Body of pancreas (tissue), 4 donors: ENCODE measurements around the gene TBRG1. TPM values are rescaled to one million over a fixed set of nuclear protein-coding genes. Genes with fewer than 3 reads are reported as not detected.

ENCODE experiments used
- ATAC-seq: fragments of 150-250 bp; one replicate; pipeline ENCODE4 v1.9.1; 2016
- DNase-seq, 4 donors: peaks; one replicate each; pipeline ENCODE4 v3.0.0-alpha.2; 2019
- H3K27ac ChIP-seq, 4 donors: fragments of 200-600 bp; sonication (generic); 1 replicate in 3 of 4; 2 replicates in 1 of 4; pipeline versions ENCODE4 v1.5.1 to v1.6.1; 2016 to 2019; ENCODE audit warnings: mild to moderate bottlenecking in 1 of 4, mixed read lengths in 1 of 4, moderate library complexity in 1 of 4
- H3K27me3 ChIP-seq, 2 donors: fragments of 200-600 bp; sonication (generic); one replicate each; pipeline ENCODE4 v1.6.0; 2016; ENCODE audit warnings: mild to moderate bottlenecking in 1 of 2
- H3K36me3 ChIP-seq, 2 donors: fragments of 200-600 bp; sonication (generic); replicated peaks in 1 of 2; 2 replicates each; pipeline ENCODE4 v1.5.1; 2016; ENCODE audit warnings: low read depth in 2 of 2; ENCODE audit not compliant: insufficient read depth in 1 of 2
- H3K4me1 ChIP-seq: fragments of 200-600 bp; sonication (generic); one replicate; pipeline ENCODE4 v1.6.0; 2016
- H3K4me3 ChIP-seq, 2 donors: fragments of 200-600 bp; sonication (generic); 1 replicate in 1 of 2; 2 replicates in 1 of 2; pipeline ENCODE4 v1.5.1; 2016 to 2019
- H3K9me3 ChIP-seq, 3 donors: fragments of 200-600 bp; sonication (generic); 1 replicate in 2 of 3; 2 replicates in 1 of 3; pipeline ENCODE4 v1.5.1; 2016
- POLR2A ChIP-seq, 3 donors: fragments of 450-650 bp; IDR thresholded peaks; one replicate each; pipeline ENCODE4 v1.6.1; 2016; ENCODE audit warnings: antibody characterized with exemption in 3 of 3, mild to moderate bottlenecking in 2 of 3
- WGBS, 2 donors: methylation state at CpG; one replicate each; pipeline ENCODE4 v1.1.5; 2017; 5-methylcytosine and 5-hydroxymethylcytosine counted together
- intact Hi-C: fragments of 100-400 bp; cut with DNase I; formaldehyde crosslinking; loops from one replicate; pipeline ENCODE4 v1.15.1; 2023
- small RNA-seq: library from RNA; depleted of rRNA; stranded (forward); fragments of <200 nt; gene quantifications from one replicate; pipeline ENCODE3, GENCODE V24; 2016
- total RNA-seq, 2 donors: library from RNA; depleted of rRNA; stranded (reverse); fragments of >200 nt; gene quantifications; one replicate each; pipeline ENCODE4 v1.1.0, GENCODE V29; 2016
- TF ChIP-seq, protein P1 (sequence below), 7 experiments: fragments of 450-650 bp in 4 of 7; fragments of 200-600 bp in 3 of 7; sonication (generic) in 3 of 7; IDR thresholded peaks; one replicate each; pipeline ENCODE4 v1.5.1; 2016 to 2019; ENCODE audit warnings: antibody characterized with exemption in 7 of 7

The TBRG1 gene
- total RNA-seq, 2 donors from 2014 or later: 18.9 to 23.4 TPM

DNA sequence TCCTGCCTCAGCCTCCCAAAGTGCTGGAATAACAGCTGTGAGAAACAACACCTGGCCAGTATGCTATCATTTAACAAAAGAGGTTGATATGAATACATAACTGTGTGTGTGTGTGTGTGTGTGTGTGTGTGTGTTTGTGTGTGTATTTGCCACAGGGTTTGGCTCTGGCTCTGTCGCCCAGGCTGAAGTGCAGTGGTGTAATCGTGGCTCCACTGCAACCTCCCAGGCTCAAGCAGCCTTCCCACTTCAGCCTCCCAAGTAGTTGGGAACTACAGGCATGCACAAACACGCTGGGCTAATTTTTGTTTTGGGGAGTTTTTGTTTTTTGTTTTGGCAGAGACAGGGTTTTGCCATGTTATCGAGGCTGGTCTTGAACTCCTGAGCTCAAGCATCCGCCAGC is 55.8 kb downstream of the TBRG1 start:
- Histone ChIP-seq H3K36me3 (no peaks in the 10 kb centered on the region), H3K9me3 (no peaks in the 10 kb centered on the region), H3K27ac (no peak overlapping the region), H3K4me3 (no peak overlapping the region), H3K4me1 (peaks cover 5% of the 10 kb centered on the region), H3K27me3 (no peaks in the 10 kb centered on the region)
- TF ChIP-seq, protein P1, sequence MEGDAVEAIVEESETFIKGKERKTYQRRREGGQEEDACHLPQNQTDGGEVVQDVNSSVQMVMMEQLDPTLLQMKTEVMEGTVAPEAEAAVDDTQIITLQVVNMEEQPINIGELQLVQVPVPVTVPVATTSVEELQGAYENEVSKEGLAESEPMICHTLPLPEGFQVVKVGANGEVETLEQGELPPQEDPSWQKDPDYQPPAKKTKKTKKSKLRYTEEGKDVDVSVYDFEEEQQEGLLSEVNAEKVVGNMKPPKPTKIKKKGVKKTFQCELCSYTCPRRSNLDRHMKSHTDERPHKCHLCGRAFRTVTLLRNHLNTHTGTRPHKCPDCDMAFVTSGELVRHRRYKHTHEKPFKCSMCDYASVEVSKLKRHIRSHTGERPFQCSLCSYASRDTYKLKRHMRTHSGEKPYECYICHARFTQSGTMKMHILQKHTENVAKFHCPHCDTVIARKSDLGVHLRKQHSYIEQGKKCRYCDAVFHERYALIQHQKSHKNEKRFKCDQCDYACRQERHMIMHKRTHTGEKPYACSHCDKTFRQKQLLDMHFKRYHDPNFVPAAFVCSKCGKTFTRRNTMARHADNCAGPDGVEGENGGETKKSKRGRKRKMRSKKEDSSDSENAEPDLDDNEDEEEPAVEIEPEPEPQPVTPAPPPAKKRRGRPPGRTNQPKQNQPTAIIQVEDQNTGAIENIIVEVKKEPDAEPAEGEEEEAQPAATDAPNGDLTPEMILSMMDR (IDR thresholded peaks at IDR 0.05): no peak
- no peak for TF ChIP-seq POLR2A (IDR thresholded peaks at IDR 0.05)
- no peak for ATAC-seq
- intact Hi-C loops: no loop called here
- WGBS, 2 donors: 61 to 68% methylated on average over 5 of the region's 5 CpGs
- no peak for DNase-seq

DNA sequence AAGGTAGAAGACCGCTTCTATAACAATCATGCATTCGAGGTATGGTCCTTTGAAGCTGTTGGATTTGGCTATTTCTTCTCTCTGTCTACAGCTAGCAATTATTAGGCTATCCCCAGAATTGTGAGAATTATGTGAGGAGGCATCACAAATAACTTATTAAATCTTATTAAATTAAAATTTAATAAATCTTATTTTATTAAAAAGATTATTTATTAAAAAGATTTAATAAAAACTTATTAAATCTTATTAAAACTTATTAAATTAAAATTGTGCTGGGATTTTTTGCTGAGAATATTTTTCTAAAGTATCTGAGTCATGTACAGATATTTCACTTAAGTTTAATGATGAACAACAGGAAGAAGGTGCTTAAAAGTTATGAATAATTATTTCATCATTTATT is 58.8 kb downstream of the TBRG1 start:
- DNase-seq (no peak), ATAC-seq (no peak)
- Histone ChIP-seq H3K27ac (no peak overlapping the region), H3K4me3 (no peak overlapping the region), H3K27me3 (no peaks in the 10 kb centered on the region), H3K4me1 (no peaks in the 10 kb centered on the region), H3K36me3 (no peaks in the 10 kb centered on the region), H3K9me3 (no peaks in the 10 kb centered on the region)
- intact Hi-C loops: no loop called here
- WGBS, 2 donors: 91% methylated on average over 2 of the region's 2 CpGs
- TF ChIP-seq, protein P1 (IDR thresholded peaks at IDR 0.05): no peak
- TF ChIP-seq POLR2A (IDR thresholded peaks at IDR 0.05): no peak

DNA sequence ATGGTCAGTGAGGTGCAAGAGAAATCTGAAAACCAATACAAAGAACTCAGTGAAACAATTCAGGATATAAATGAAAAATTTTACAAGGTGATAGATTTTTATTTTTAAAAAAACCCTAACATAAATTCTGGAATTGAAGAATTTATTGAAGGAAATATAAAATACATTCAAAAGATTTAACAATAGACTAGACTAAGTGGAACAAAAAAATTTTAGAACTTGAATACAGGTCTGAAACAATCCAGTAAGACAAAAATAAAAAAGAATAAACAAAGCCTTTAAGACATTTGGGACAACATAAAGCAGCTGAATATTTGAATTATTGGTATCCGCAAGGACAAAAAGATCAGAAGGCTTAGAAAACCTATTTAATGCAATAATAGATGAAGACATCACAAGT is 59.8 kb downstream of the TBRG1 start:
- 87 to 97% methylated on average over 1 of the region's 1 CpG for WGBS, 2 donors
- intact Hi-C loops: no loop called here
- Histone ChIP-seq H3K9me3 (no peaks in the 10 kb centered on the region), H3K36me3 (no peaks in the 10 kb centered on the region), H3K4me1 (no peaks in the 10 kb centered on the region), H3K4me3 (no peak overlapping the region), H3K27me3 (no peaks in the 10 kb centered on the region), H3K27ac (no peak overlapping the region)
- ATAC-seq (no peak), DNase-seq (no peak)
- TF ChIP-seq, protein P1 (IDR thresholded peaks at IDR 0.05): no peak
- no peak for TF ChIP-seq POLR2A (IDR thresholded peaks at IDR 0.05)

Small RNA genes lying within 50 kb of the gene (small RNA-seq; reads per million reads assigned to genes)
- not detected for gene RNA5SP352

Other genes with a start within 250 kb of the TBRG1 start
- gene OR8B2, start 238.4 kb upstream of the TBRG1 start, total RNA-seq: not detected
- gene OR8B3, start 223.8 kb upstream of the TBRG1 start, total RNA-seq: not detected
- not detected for gene OR8B4, start 198.0 kb upstream of the TBRG1 start, total RNA-seq
- not detected for gene OR8B8, start 177.2 kb upstream of the TBRG1 start, total RNA-seq
- gene OR8B12, start 79.2 kb upstream of the TBRG1 start, total RNA-seq: not detected
- not detected for gene OR8A1, start 52.9 kb upstream of the TBRG1 start, total RNA-seq
- not detected for gene PANX3, start 11.4 kb upstream of the TBRG1 start, total RNA-seq
- 10 to 100 TPM in 1 of 2 donors, 1 to 10 TPM in 1; 9.6 to 11.9 TPM for gene SIAE, start 50.9 kb downstream of the TBRG1 start, total RNA-seq
- gene SPA17, start 51.0 kb downstream of the TBRG1 start, total RNA-seq: 1 to 10 TPM; 1.3 to 2.6 TPM
- gene NRGN, start 117.1 kb downstream of the TBRG1 start, total RNA-seq: not detected
- 1 to 10 TPM in 1 of 2 donors, not detected in 1; 7.0 TPM for gene VSIG2, start 129.4 kb downstream of the TBRG1 start, total RNA-seq
- gene ESAM, start 139.4 kb downstream of the TBRG1 start, total RNA-seq: 10 to 100 TPM; 11.7 to 20.8 TPM
- 10 to 100 TPM; 13.0 to 23.7 TPM for gene MSANTD2, start 177.5 kb downstream of the TBRG1 start, total RNA-seq
- 1 to 10 TPM; 1.3 to 9.9 TPM for gene ROBO3, start 242.6 kb downstream of the TBRG1 start, total RNA-seq